Measurements from ENCODE around the gene RAD9B. TPM values are rescaled to one million over a fixed set of nuclear protein-coding genes. Genes with fewer than 3 reads are reported as not detected.

RAD9B gene
- total RNA-seq, 1 experiment from 2014 or later = 1.0 TPM

DNA sequence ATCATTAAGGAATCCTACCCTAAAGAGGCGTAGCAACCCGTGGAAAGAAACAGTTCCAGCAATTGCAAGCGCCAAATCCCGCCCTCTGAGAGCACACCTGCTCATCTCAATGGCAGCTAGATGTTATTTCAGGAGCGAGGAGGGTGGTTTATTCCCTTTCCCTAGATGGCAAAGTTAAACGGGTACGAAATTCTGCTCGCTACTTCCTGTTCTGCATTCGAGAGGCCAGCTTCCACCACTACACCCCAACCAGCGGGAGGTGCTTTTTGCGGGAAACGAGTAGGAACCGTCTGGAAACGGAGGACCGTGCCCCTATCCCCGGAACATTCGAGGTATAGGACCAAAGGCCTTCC is 756 bp upstream of the RAD9B start:
- peak overlapping the region; percentile 92 for H3K4me3 Mint-ChIP-seq (ENCODE audit: unreplicated experiment)
- peaks cover 19% of the 10 kb centered on the region for H3K36me3 Mint-ChIP-seq (ENCODE audit: insufficient read depth, unreplicated experiment)
- TF ChIP-seq, protein P1, sequence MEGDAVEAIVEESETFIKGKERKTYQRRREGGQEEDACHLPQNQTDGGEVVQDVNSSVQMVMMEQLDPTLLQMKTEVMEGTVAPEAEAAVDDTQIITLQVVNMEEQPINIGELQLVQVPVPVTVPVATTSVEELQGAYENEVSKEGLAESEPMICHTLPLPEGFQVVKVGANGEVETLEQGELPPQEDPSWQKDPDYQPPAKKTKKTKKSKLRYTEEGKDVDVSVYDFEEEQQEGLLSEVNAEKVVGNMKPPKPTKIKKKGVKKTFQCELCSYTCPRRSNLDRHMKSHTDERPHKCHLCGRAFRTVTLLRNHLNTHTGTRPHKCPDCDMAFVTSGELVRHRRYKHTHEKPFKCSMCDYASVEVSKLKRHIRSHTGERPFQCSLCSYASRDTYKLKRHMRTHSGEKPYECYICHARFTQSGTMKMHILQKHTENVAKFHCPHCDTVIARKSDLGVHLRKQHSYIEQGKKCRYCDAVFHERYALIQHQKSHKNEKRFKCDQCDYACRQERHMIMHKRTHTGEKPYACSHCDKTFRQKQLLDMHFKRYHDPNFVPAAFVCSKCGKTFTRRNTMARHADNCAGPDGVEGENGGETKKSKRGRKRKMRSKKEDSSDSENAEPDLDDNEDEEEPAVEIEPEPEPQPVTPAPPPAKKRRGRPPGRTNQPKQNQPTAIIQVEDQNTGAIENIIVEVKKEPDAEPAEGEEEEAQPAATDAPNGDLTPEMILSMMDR (IDR thresholded peaks at IDR 0.05; ENCODE audit: unreplicated experiment) = no peak
- intact Hi-C loops (cut with micrococcal nuclease) = loop anchor here (5.0 kb wide), 1 partner anchor 241 kb away; the partner anchor contains the start of gene PPP1CC
- TSS peak; percentile 47 for BruUV-seq (replicated peaks)
- H3K27me3 Mint-ChIP-seq (ENCODE audit: insufficient read depth, unreplicated experiment) = no peaks in the 10 kb centered on the region
- DNase-seq (ENCODE audit: unreplicated experiment) = peak; percentile 80
- POLR2A ChIA-PET = interaction anchor here (0.7 to 5.9 kb wide), 25 partner anchors 9 to 502 kb away, joined by 3 to 117 read pairs (median 8); partner anchors contain the start of genes ANKRD13A, ARPC3, FAM216A and GPN3
- CTCF ChIA-PET = interaction anchor here (0.6 to 4.9 kb wide), 5 partner anchors 11 to 1499 kb away, joined by 3 to 45 read pairs (median 5); partner anchors contain the start of gene GPN3
- H3K27ac Mint-ChIP-seq (ENCODE audit: low read depth, unreplicated experiment) = peak overlapping the region; percentile 96
- H3K9me3 Mint-ChIP-seq (ENCODE audit: unreplicated experiment) = no peaks in the 10 kb centered on the region
- peaks cover 14% of the 10 kb centered on the region for H3K4me1 Mint-ChIP-seq (ENCODE audit: insufficient read depth, unreplicated experiment)

DNA sequence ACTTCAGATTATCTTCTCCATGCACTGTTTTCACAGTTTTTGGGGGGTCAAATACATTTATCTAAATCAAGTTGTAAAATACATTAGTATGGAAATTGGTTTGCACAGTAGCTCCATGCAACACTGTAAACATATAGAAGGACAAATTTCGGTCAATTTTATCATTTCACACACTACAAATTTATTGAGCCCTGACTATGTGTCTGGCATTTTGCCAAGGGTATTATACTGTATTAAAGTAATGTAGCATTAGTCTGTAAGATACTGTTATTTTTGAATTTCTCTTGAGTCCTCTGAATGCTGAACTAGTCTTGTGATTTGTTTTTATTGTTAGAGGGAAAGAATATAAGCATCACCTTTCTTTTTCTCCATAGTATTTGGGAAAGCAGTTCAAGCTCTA is 1.3 kb downstream of the RAD9B start:
- Mint-ChIP-seq H3K27me3 (ENCODE audit: insufficient read depth, unreplicated experiment) (no peaks in the 10 kb centered on the region), H3K36me3 (ENCODE audit: insufficient read depth, unreplicated experiment) (peaks cover 10% of the 10 kb centered on the region), H3K27ac (ENCODE audit: low read depth, unreplicated experiment) (no peak overlapping the region), H3K9me3 (ENCODE audit: unreplicated experiment) (no peaks in the 10 kb centered on the region), H3K4me1 (ENCODE audit: insufficient read depth, unreplicated experiment) (peaks cover 14% of the 10 kb centered on the region), H3K4me3 (ENCODE audit: unreplicated experiment) (no peak overlapping the region)
- no TSS peak for BruUV-seq (replicated peaks)
- CTCF ChIA-PET = interaction anchor here (1.2 to 4.9 kb wide), 4 partner anchors 9 to 98 kb away, joined by 4 to 45 read pairs (median 10); partner anchors contain the start of gene FAM216A
- DNase-seq (ENCODE audit: unreplicated experiment) = no peak
- TF ChIP-seq, protein P1 (IDR thresholded peaks at IDR 0.05; ENCODE audit: unreplicated experiment) = no peak
- POLR2A ChIA-PET = interaction anchor here (0.6 to 2.6 kb wide), 7 partner anchors 11 to 1614 kb away, joined by 3 to 18 read pairs (median 3); partner anchors contain the start of genes FAM216A and GPN3
- intact Hi-C loops (cut with micrococcal nuclease) = loop anchor here (5.0 kb wide), 1 partner anchor 239 kb away; the partner anchor contains the start of gene PPP1CC

DNA sequence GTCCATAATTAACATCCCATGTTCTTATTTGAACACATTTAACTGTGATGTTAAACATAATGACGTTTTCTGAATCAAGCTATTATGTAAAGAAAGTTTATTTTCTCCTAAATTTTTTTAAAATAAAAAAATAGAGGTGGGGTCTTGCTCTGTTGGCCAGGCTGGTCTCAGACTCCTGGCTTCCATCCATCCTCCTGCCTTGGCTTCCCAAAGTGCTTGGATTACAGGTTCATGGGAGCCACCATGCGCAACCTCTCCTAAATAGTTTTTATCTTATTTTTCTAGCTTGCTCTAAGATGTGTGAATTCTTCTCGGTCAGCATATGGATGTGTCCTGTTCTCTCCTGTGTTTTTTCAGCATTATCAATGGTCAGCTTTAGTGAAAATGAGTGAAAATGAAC is 3.2 kb downstream of the RAD9B start:
- H3K4me3 Mint-ChIP-seq (ENCODE audit: unreplicated experiment) = no peak overlapping the region
- intact Hi-C loops (cut with micrococcal nuclease) = no loop called here

DNA sequence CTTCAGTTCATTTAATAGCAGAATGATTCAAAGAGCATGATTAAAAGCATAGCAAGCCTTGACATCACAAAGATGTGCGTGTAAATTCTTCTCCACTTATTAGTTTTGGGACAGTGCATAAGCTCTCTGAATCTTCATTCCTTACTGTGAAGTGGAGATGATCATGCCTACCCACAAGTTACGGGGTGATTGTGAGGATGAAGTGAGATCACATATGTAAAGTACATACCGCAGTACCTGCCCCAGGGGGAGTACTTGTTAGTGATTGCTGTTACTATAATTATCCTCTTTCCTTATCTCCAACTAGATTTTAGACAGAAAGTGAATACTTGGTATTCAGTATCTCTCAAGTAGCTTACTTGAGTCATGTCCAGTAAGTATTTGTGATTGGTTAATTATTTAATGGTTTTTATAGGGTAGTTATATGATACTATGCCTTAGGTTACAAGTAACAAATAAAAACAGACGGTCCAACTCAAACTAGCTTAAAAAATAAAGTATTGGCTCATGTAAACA is 6.0 kb downstream of the RAD9B start:
- BruUV-seq (replicated peaks) = no TSS peak
- Mint-ChIP-seq H3K4me3 (ENCODE audit: unreplicated experiment) (no peak overlapping the region), H3K4me1 (ENCODE audit: insufficient read depth, unreplicated experiment) (no peaks in the 10 kb centered on the region), H3K27ac (ENCODE audit: low read depth, unreplicated experiment) (no peak overlapping the region), H3K36me3 (ENCODE audit: insufficient read depth, unreplicated experiment) (no peaks in the 10 kb centered on the region), H3K9me3 (ENCODE audit: unreplicated experiment) (no peaks in the 10 kb centered on the region), H3K27me3 (ENCODE audit: insufficient read depth, unreplicated experiment) (no peaks in the 10 kb centered on the region)
- CTCF ChIA-PET = interaction anchor here (0.7 to 12.2 kb wide), 3 partner anchors 38 to 93 kb away, joined by 3 to 239 read pairs (median 5); partner anchors contain the start of gene ARPC3
- intact Hi-C loops (cut with micrococcal nuclease) = no loop called here
- TF ChIP-seq, protein P1 (IDR thresholded peaks at IDR 0.05; ENCODE audit: unreplicated experiment) = no peak
- DNase-seq (ENCODE audit: unreplicated experiment) = no peak
- POLR2A ChIA-PET = interaction anchor here (0.6 to 2.6 kb wide), 3 partner anchors 29 to 39 kb away, joined by 3 to 11 read pairs (median 5); partner anchors contain the start of genes FAM216A and GPN3

More for the DNA sequence above, 3.2 kb downstream of the RAD9B start:
- ChIA-PET CTCF (interaction anchor here (1.2 to 1.6 kb wide), 2 partner anchors 95 to 97 kb away, joined by 3 to 12 read pairs; no protein-coding TSS in a partner anchor), POLR2A (interaction anchor here (0.6 to 0.7 kb wide), 3 partner anchors 37 to 120 kb away, joined by 3 read pairs; partner anchors contain the start of gene GPN3)
- no peaks in the 10 kb centered on the region for H3K9me3 Mint-ChIP-seq (ENCODE audit: unreplicated experiment)
- H3K4me1 Mint-ChIP-seq (ENCODE audit: insufficient read depth, unreplicated experiment) = peaks cover 6% of the 10 kb centered on the region
- no peak for DNase-seq (ENCODE audit: unreplicated experiment)
- H3K27me3 Mint-ChIP-seq (ENCODE audit: insufficient read depth, unreplicated experiment) = no peaks in the 10 kb centered on the region
- H3K27ac Mint-ChIP-seq (ENCODE audit: low read depth, unreplicated experiment) = no peak overlapping the region
- peaks cover 10% of the 10 kb centered on the region for H3K36me3 Mint-ChIP-seq (ENCODE audit: insufficient read depth, unreplicated experiment)
- no TSS peak for BruUV-seq (replicated peaks)
- TF ChIP-seq, protein P1 (IDR thresholded peaks at IDR 0.05; ENCODE audit: unreplicated experiment) = no peak

Data from MCF 10A (cell line).